ENCODE results near the gene FGA.

GRCh38 chr4:154566639-154567204, 23.8 kb downstream of the FGA start:
- no peak for TF ChIP-seq ZNF274 (IDR thresholded peaks at IDR 0.05; ENCODE audit: low read depth, low read length)
- TF ChIP-seq SUZ12 (IDR thresholded peaks at IDR 0.05; ENCODE audit: extremely low read depth, insufficient read depth, insufficient read length), result no peak
